Fibroblast of skin of right quadriceps (primary cell): ENCODE data around the gene H1-8.
"Not testable (repeated sequence)": the region's sequence is repeated elsewhere in the genome, so short reads cannot be mapped to it uniquely, and the experiment has no call there.

Experiments
- DNase-seq: peaks from one replicate; pipeline ENCODE4 v3.0.0-alpha.2; 2013

H1-8 gene, protein sequence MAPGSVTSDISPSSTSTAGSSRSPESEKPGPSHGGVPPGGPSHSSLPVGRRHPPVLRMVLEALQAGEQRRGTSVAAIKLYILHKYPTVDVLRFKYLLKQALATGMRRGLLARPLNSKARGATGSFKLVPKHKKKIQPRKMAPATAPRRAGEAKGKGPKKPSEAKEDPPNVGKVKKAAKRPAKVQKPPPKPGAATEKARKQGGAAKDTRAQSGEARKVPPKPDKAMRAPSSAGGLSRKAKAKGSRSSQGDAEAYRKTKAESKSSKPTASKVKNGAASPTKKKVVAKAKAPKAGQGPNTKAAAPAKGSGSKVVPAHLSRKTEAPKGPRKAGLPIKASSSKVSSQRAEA

GRCh38 chr3:129543156-129543790 is at the start of gene H1-8:
TSS of gene H1-8 (plus strand) at chr3:129543175. CDS start at chr3:129543219, 44 bp downstream.
- DNase-seq: no peak

- DNase-seq: no peak
Observed at GRCh38 chr3:129493206-129493605, 49.8 kb upstream of the H1-8 start.

DNA sequence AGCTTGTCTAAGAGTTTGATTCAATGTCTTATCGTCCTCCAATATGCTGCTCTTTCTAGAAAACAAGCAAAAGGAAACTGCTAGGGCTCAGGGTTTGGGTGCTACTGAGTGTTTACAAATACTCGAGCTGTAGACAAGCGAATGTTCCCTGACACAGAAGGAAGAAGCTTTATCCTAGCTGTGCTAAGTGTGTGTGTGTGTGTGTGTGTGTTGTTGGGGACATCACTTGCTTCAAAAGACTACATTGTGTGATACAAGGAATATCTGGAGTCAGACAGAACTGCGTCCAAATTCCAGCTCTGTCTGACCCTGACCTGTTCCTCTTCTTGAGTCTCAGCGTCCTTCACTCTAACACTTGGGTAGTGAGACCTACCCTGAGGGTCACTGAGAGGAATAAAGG is 48.5 kb upstream of the H1-8 start:
- not testable (repeated sequence) for DNase-seq

DNA sequence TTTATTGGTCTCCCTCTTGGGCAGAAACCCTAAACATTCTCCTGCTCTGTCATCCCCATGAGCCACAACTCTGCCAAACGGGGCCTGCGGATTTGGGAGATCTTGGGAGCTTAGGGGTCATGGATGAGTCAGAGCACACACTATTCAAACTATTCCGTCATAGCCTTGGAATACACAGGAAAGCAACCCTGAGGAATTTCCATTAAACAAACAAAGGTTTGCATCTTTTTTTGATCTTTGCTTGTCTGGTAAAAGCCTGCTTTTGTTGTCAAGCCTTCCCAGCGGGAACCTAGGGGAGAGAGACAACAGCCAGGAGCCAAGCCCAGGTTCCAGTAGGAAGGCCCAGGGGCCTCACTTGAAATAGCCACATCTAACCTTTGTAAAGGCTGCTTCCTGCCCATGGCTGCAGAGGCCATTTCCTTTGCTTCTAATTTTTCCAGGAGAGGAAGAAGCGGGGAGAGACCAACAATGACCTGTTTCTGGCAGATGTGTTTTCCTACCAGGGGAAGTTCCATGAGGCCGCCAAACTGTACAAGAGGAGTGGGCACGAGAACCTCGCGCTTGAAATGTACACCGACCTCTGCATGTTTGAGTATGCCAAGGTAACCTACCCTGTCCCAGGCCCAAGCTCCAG is 47.9 kb upstream of the H1-8 start:
- peak; percentile 81 for DNase-seq

DNA sequence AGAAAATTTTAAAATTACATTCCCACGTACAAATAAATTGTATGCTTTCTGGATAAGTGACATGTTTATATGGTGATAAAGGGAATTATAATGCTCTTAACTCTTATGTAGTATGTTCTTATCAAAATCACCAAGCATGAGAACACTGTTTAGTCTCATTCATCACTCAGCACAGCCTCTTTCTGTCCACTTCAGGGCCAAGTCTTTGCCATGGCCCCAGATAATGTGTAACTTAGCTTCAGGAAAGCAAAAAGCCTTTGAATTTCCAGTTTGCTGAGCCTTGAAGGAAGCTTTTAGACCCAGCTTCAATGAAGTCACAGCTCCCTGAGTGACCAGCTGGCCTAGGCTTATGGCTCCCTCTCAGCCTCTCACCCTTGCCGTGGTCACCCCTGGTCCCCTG is 45.1 kb upstream of the H1-8 start:
- DNase-seq: not testable (repeated sequence)

- not testable (repeated sequence) for DNase-seq
Observed at GRCh38 chr3:129498603-129499488, 44.1 kb upstream of the H1-8 start.

DNA sequence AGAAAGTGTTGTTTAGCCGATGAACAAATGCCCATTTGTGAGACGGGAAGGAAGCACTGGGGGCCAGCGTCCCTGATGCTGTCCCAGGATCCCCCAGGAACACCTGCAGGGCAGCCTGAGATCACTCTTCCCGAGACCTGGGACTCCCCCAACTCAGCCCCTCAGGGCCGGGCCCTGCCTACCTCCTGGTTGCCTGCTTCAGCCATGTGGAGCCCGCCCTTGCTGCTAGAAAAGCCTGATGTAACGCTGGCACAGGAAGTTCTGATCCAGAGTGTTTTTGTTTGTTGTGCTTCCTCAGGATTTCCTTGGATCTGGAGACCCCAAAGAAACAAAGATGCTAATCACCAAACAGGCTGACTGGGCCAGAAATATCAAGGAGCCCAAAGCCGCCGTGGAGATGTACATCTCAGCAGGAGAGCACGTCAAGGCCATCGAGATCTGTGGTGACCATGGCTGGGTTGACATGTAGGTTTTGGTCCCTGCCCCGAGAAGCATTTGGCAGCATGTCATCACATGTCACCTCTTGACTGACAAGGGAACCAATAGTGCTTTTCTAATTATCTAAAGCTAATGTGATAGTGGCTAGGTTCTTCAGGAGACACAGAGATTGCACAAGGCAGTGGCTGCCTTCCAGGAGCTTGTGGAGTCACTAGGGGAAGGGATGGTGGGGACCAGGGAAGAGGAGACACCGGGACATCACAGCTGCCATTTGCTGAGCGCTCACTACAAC is 43.2 kb upstream of the H1-8 start:
- not testable (repeated sequence) for DNase-seq

DNA sequence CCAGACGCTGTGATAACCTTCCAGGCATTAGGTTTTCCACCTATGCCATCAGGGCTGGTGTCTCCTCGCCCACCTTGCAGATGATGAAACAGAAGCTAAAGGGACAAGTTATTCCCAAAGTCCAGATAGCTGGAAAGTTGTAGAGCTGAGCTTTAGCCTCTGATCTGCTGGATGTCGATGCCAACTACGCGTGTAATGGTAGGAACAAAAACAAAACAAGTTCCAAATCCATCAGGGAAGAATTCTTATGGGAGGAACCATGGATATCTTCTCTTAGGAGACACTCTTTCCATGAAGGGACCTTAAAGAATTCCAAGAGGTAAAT is 42.7 kb upstream of the H1-8 start:
- DNase-seq: no peak

DNA sequence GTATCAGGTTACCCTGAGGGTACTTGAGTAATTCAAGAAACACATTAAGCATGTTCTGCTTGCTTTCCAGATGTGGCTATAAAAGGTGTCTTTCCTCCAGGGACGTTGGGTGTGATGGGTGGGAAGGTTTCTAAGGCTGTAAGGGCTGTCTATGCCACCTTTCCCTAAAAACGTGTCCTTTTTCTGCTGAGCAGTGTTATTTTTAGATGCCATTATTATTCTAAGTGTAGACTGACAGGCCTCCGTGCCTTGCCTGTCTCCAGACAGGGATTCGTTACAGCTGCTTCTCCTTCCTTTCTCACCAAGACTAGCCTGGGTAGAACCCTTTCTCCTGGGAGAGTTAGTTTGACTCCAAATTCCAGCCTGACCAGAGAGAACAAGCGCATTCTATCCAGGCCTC is 41.3 kb upstream of the H1-8 start:
- no peak for DNase-seq

GRCh38 chr3:129502641-129503408 is 40.1 kb upstream of the H1-8 start:
- no peak for DNase-seq

GRCh38 chr3:129503471-129504291 is 39.3 kb upstream of the H1-8 start:
- DNase-seq: no peak

GRCh38 chr3:129504471-129505100 is 38.4 kb upstream of the H1-8 start:
- DNase-seq: no peak

GRCh38 chr3:129505341-129505740 is 37.6 kb upstream of the H1-8 start:
- DNase-seq: no peak

DNA sequence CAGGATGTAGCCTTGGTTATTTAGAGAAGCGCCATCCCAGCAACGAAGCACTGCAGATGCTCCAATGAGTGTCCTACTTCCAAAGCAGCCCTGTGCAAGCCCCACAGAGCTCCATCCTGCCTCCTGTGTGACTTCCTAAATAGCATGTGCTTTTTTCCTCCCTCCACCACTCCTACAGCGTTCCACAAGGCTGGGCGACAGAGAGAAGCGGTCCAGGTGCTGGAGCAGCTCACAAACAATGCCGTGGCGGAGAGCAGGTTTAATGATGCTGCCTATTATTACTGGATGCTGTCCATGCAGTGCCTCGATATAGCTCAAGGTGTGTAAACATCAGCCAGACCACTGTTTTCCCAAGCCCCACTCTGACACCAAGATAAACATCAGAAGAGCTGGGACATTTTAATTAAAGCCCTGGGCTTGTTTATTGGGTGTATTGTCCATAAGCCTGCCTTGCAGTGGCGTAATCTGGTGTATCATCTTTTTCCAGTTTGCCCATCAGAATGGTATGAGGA is 36.7 kb upstream of the H1-8 start:
- no peak for DNase-seq

DNA sequence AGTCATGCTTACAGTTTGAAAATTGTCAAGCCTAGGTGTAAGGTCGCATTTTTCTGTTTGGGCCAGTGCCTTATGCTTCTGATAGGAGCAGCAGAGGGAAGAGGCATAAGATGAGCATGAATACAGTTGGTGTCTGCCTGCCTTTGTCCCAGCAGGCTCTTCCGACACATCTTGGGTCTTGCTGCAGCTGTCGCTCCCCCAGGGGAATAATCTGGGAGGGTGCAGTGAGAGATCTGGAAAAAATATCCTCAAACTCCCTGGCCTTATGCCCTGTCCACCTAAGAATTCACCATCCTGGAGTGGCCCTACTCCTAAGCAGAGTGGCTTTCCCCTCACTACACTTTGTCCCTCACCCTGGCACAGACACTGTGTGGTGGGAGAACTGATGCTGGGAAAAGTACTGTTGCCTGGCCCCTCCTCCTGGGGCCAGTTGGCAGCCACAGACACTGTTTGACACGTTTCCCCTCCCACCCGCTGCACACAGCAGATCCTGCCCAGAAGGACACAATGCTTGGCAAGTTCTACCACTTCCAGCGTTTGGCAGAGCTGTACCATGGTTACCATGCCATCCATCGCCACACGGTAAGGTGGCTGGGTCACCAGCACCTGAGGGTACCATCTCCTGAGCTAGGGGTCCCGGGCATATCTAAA is 35.7 kb upstream of the H1-8 start:
- no peak for DNase-seq

- DNase-seq: no peak
Observed at GRCh38 chr3:129512595-129512994, 30.4 kb upstream of the H1-8 start.

DNA sequence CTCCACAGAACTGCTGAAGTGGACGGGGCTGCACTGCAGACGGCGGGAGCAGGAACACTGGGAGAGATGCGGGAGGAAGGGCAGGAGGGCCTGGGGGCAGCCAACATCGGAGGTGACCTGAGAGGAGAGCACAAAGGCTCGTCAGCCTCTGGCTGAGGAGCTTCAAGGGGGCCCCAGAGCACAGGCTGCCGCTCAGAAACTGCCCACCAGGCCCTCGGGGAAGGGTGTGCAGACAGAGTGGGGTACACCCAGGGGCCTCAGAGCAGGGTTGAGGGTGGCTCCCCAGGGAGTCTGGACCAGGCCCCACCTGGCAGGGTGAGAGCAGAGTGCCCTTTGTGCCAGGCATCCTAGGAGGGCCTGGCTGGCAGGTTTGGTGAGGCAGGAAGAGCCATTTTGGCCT is 29.3 kb upstream of the H1-8 start:
- DNase-seq: no peak

DNA sequence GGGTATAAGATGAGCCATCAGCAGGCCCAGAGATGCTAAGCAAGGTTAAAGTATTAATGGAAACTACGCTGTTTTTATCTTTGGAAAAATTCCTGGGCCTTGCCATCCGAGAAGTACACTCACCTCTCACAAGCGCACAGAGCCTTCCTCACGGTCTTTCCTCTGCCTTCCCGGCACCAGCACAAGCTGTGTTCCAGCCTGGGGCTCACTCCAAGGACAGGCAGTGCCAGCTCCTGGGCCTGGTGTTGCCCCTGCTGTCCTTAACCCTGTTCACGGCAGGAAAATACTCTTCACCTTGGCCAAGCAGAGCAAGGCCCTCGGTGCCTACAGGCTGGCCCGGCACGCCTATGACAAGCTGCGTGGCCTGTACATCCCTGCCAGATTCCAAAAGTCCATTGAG is 28.9 kb upstream of the H1-8 start:
- DNase-seq: no peak

- DNase-seq: no peak
Observed at GRCh38 chr3:129514563-129514962, 28.4 kb upstream of the H1-8 start.
